SU-DHL-6 (cell line): Measurements from ENCODE around the gene PRTG.
"Not testable (repeated sequence)": the region's sequence is repeated elsewhere in the genome, so short reads cannot be mapped to it uniquely, and the experiment has no call there.

Experiments used
- H2AFZ ChIP-seq: fragments of 200-600 bp; sonication (generic); 2 replicates; pipeline ENCODE4 v1.6.1; 2014; ENCODE audit warnings: low read depth, mild to moderate bottlenecking, moderate library complexity, mixed read lengths, antibody characterized with exemption, low read length; ENCODE audit not compliant: severe bottlenecking
- H3F3A ChIP-seq: fragments of 200-600 bp; shearing (Covaris generic); 2 replicates; pipeline ENCODE4 v1.6.0; 2016; ENCODE audit warnings: antibody characterized with exemption, mild to moderate bottlenecking; ENCODE audit not compliant: insufficient read depth
- H3K27ac ChIP-seq: fragments of 200-600 bp; sonication (generic); 2 replicates; pipeline ENCODE4 v1.5.1; 2016; ENCODE audit warnings: low read depth, mild to moderate bottlenecking, low read length, moderate library complexity, mixed read lengths
- H3K27me3 ChIP-seq: fragments of 200-600 bp; sonication (generic), shearing (Covaris generic); 2 replicates; pipeline ENCODE4 v1.6.0; 2014; ENCODE audit warnings: mild to moderate bottlenecking, low read length
- H3K36me3 ChIP-seq: fragments of 200-600 bp; sonication (generic); 2 replicates; pipeline ENCODE4 v1.6.1; 2014; ENCODE audit warnings: mild to moderate bottlenecking, low read length, mixed read lengths
- H3K4me2 ChIP-seq: fragments of 300-600, 200-600 bp; shearing (Covaris generic), sonication (generic); 2 replicates; pipeline ENCODE4 v1.6.0; 2014; ENCODE audit warnings: low read length, low read depth, mild to moderate bottlenecking; ENCODE audit not compliant: poor library complexity, severe bottlenecking
- H3K4me3 ChIP-seq: fragments of 200-600 bp; sonication (generic); 2 replicates; pipeline ENCODE4 v1.5.1; 2014; ENCODE audit warnings: antibody characterized with exemption, low read length, mild to moderate bottlenecking, mixed read lengths; ENCODE audit not compliant: insufficient read depth, poor library complexity, severe bottlenecking
- H3K79me2 ChIP-seq: fragments of 200-600 bp; sonication (generic); 2 replicates; pipeline ENCODE4 v1.6.1; 2014; ENCODE audit warnings: mild to moderate bottlenecking, low read length, moderate library complexity; ENCODE audit not compliant: insufficient read depth
- H3K9ac ChIP-seq: fragments of 200-600 bp; sonication (generic); 2 replicates; pipeline ENCODE4 v1.7.0; 2014; ENCODE audit warnings: mild to moderate bottlenecking, low read length
- H3K9me2 ChIP-seq: fragments of 200-600 bp; sonication (generic); replicated peaks from 2 replicates; pipeline ENCODE4 v1.6.1; 2014; ENCODE audit warnings: low read length; ENCODE audit not compliant: insufficient read depth
- H3K9me3 ChIP-seq: fragments of 200-600 bp; sonication (generic); 2 replicates; pipeline ENCODE4 v1.6.1; 2014; ENCODE audit warnings: low read length, mixed read lengths; ENCODE audit not compliant: insufficient read depth
- H4K20me1 ChIP-seq: fragments of 200-600 bp; sonication (generic); 2 replicates; pipeline ENCODE4 v1.6.1; 2014; ENCODE audit warnings: low read depth, mild to moderate bottlenecking, antibody characterized with exemption, low read length, moderate library complexity, mixed read lengths
- EZH2phosphoT487 ChIP-seq: fragments of 200-600 bp; sonication (generic), shearing (Covaris generic); conservative IDR thresholded peaks from 2 replicates; pipeline ENCODE4 v1.6.1; 2018; ENCODE audit warnings: mild to moderate bottlenecking, antibody characterized with exemption, low read length, moderate library complexity, mixed read lengths
- TF ChIP-seq, protein P1 (sequence below): fragments of 200-600 bp; sonication (generic); IDR thresholded peaks from one replicate; pipeline ENCODE4 v1.5.1; 2017; ENCODE audit warnings: antibody characterized with exemption, mild to moderate bottlenecking, low read length, moderate library complexity; ENCODE audit not compliant: insufficient read depth, poor library complexity, severe bottlenecking

Gene PRTG

DNA sequence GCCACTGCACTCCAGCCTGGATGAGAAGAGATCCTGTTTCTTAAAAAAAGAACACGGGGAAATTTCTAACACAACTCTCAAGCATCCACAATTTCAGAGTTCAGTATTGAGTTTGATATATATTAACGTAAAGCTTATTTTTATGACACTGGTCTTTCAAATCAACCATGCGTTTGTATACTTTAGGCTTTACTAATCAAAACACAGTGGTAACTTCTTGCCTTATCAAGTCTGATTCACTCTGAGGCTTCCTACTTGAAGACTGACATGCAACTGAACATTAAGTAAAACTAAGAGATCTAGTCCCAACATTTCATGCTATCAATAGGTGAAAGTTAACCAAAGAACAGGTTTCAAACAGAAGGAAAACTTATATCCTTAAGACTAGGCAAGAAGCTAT is 46.7 kb downstream of the PRTG start:
- H3K79me2 ChIP-seq = peaks cover 97% of the 10 kb centered on the region
- H3K27me3 ChIP-seq = no peaks in the 10 kb centered on the region
- TF ChIP-seq EZH2phosphoT487 = no peak
- TF ChIP-seq, protein P1, sequence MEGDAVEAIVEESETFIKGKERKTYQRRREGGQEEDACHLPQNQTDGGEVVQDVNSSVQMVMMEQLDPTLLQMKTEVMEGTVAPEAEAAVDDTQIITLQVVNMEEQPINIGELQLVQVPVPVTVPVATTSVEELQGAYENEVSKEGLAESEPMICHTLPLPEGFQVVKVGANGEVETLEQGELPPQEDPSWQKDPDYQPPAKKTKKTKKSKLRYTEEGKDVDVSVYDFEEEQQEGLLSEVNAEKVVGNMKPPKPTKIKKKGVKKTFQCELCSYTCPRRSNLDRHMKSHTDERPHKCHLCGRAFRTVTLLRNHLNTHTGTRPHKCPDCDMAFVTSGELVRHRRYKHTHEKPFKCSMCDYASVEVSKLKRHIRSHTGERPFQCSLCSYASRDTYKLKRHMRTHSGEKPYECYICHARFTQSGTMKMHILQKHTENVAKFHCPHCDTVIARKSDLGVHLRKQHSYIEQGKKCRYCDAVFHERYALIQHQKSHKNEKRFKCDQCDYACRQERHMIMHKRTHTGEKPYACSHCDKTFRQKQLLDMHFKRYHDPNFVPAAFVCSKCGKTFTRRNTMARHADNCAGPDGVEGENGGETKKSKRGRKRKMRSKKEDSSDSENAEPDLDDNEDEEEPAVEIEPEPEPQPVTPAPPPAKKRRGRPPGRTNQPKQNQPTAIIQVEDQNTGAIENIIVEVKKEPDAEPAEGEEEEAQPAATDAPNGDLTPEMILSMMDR = no peak
- 0 out of 2 replicates have a peak, but pooled peaks cover 3% of the 10 kb centered on the region for H3K36me3 ChIP-seq
- no peaks in the 10 kb centered on the region for H3K9me2 ChIP-seq
- no peaks in the 10 kb centered on the region for H4K20me1 ChIP-seq
- peak overlapping the region; percentile 68 for H3K4me3 ChIP-seq
- H3K27ac ChIP-seq = peak overlapping the region; percentile 100
- H3K9me3 ChIP-seq = no peaks in the 10 kb centered on the region
- peaks cover 74% of the 10 kb centered on the region for H3F3A ChIP-seq
- H2AFZ ChIP-seq = no peak overlapping the region
- peak overlapping the region; percentile 99 for H3K4me2 ChIP-seq
- peak overlapping the region; percentile 72 for H3K9ac ChIP-seq

DNA sequence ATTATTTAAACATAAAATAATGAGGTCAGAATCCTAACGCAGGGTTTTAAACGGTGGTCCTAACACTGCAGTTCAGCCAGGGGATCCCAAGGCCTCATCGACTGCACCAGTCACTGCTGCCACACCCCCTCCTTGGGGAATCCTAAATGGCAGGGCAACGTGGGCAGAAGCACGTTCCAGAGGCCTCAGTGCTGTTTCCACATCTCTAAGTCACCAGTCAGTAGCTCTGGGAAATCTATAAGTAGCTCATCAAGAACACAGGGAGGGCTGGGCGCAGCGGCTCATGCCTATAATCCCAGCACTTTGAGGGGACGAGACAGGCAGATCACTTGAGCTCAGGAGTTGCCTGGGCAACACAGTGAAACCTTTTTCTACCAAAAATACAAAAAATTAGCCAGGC is 47.5 kb downstream of the PRTG start:
- no peaks in the 10 kb centered on the region for H3K9me2 ChIP-seq
- H3K79me2 ChIP-seq = peaks cover 97% of the 10 kb centered on the region
- peak overlapping the region; percentile 68 for H3K4me3 ChIP-seq
- TF ChIP-seq, protein P1 = no peak
- TF ChIP-seq EZH2phosphoT487 = no peak
- H3K4me2 ChIP-seq = peak overlapping the region; percentile 99
- peak overlapping the region; percentile 72 for H3K9ac ChIP-seq
- H2AFZ ChIP-seq = no peak overlapping the region
- H3K27me3 ChIP-seq = no peaks in the 10 kb centered on the region
- H3K27ac ChIP-seq = peak overlapping the region; percentile 100
- peaks cover 78% of the 10 kb centered on the region for H3F3A ChIP-seq
- H4K20me1 ChIP-seq = no peaks in the 10 kb centered on the region
- H3K36me3 ChIP-seq = 0 out of 2 replicates have a peak, but pooled peaks cover 3% of the 10 kb centered on the region
- no peaks in the 10 kb centered on the region for H3K9me3 ChIP-seq

DNA sequence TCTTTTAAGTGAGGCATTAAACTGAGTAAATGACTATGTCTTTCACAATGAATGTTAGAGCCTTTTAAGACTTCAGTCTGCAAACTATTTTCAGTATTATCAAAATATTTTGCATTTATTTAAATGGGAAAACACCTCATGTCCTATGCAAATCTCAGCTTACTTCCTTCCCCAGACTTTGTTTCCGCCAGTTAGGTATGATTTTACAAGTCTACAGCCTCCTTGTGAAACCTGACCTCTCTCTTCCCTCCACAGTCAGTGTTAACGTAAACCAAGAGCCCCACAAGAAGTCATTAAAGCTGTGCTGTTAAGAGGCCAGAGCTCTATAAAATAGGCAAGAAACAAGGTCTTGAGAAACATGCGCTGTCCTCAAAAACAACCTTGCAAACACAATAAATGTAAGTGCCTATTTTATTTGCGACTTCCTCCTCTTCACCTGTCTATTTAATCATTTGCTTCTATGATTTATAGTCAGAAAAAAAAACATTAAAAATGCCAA is 48.3 kb downstream of the PRTG start:
- no peak overlapping the region for H2AFZ ChIP-seq
- H3K27me3 ChIP-seq = no peaks in the 10 kb centered on the region
- H3K9ac ChIP-seq = peak overlapping the region; percentile 72
- H3K27ac ChIP-seq = peak overlapping the region; percentile 100
- peaks cover 83% of the 10 kb centered on the region for H3F3A ChIP-seq
- H3K4me2 ChIP-seq = peak overlapping the region; percentile 99
- H3K79me2 ChIP-seq = peaks cover 96% of the 10 kb centered on the region
- H3K9me3 ChIP-seq = no peaks in the 10 kb centered on the region
- H4K20me1 ChIP-seq = no peaks in the 10 kb centered on the region
- TF ChIP-seq EZH2phosphoT487 = no peak
- TF ChIP-seq, protein P1 = no peak
- H3K9me2 ChIP-seq = no peaks in the 10 kb centered on the region
- peak overlapping the region; percentile 68 for H3K4me3 ChIP-seq
- H3K36me3 ChIP-seq = 0 out of 2 replicates have a peak, but pooled peaks cover 3% of the 10 kb centered on the region

DNA sequence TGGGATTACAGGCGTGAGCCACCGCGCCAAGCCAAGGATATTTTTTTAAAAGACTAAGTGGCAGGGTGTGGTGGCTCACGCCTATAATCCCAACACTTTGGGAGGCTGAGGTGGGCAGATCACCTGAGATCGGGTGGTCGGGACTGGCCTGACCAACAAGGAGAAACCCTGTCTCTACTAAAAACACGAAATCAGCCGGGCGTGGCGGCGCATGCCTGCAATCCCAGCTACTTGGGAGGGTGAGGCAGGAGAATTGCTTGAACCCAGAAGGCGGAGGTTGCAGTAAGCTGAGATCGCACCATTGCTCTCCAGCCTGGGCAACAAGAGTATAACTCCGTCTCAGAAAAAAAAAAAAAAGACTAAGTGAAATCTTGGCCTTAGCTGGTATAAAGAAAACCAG is 49.8 kb downstream of the PRTG start:
- H3K9ac ChIP-seq = peak overlapping the region; percentile 72
- H3K36me3 ChIP-seq, H3K9me2 ChIP-seq, H3K4me3 ChIP-seq, H3K9me3 ChIP-seq, H2AFZ ChIP-seq, H3K27me3 ChIP-seq, H4K20me1 ChIP-seq: not testable (repeated sequence)
- peaks cover 91% of the 10 kb centered on the region for H3K79me2 ChIP-seq
- peaks cover 75% of the 10 kb centered on the region for H3F3A ChIP-seq
- H3K27ac ChIP-seq = peak overlapping the region; percentile 100
- H3K4me2 ChIP-seq = peak overlapping the region; percentile 99
